ENCODE data around the gene CASP2.

Gene CASP2

DNA sequence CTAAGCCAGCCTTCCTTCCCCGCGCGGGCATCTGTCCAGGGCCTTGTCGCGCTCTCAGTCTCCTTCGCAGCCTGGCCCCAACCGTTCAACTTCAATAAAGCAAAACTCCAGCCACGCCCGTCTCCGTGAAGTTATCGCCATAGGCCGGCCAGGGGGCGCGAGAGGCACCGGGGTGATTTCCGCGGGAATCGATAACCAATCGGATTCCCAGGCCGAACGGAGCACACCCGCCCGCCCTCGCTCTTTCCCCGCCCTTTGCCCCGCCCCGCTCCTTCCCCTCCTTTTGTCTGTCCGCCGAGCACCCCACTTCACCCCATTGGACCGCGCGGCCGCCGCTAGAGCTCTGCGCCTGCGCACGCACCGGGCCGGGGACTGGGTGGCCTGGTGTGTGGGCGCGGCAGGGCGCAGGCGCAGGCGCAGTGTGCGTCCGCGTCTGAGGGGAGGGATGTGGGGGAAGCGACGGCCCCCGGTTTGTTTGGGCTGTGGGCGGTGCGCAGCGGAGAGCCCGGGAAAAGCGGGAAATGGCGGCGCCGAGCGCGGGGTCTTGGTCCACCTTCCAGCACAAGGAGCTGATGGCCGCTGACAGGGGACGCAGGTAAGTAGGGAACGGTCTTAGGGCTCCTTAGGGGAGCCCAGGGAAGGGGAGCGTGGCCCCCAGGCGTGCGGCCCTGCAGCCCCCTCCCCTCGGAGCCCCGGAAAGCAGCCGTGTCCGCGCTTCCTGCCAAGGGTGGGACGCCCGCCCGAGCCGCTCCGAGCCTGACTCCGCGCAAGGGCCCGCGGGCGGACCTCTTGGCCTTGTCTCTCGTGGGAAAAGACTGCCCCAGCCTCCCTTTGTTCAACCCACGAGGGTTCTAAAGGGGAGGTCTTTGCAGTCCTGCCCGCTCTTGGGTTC, at the start of gene CASP2:
CASP2 (plus strand) TSS at position 417 of the 892 bp plus-strand sequence; CDS start at position 522, 105 bp downstream.
- H3F3A ChIP-seq (ENCODE audit: insufficient read depth, low read length): no peaks in the 10 kb centered on the region
- 0 out of 2 replicates have a peak within 1 kb of the TSS, but pooled peaks have one; percentile 38 for H2AFZ ChIP-seq (ENCODE audit: low read length)
- peak within 1 kb of the TSS; percentile 83 for H3K9ac ChIP-seq (ENCODE audit: low read length)
- peaks cover 34% of the 10 kb centered on the region for H3K4me1 ChIP-seq (ENCODE audit: insufficient read depth, low read length, severe bottlenecking)
- peak within 1 kb of the TSS; percentile 88 for H3K4me2 ChIP-seq (ENCODE audit: low read length)
- H3K9me2 ChIP-seq (ENCODE audit: low read depth, low read length): no peaks in the 10 kb centered on the region
- H3K27me3 ChIP-seq (ENCODE audit: insufficient read depth, low read length): no peaks in the 10 kb centered on the region
- H3K9me3 ChIP-seq (ENCODE audit: low read length): no peaks in the 10 kb centered on the region
- H3K79me2 ChIP-seq (ENCODE audit: insufficient read depth, low read length): peaks cover 21% of the 10 kb centered on the region
- peak within 1 kb of the TSS; percentile 78 for H3K4me3 ChIP-seq (ENCODE audit: low read depth, low read length, poor library complexity, severe bottlenecking)
- peak within 1 kb of the TSS; percentile 29 for H3K27ac ChIP-seq (ENCODE audit: low read depth, low read length, poor library complexity, severe bottlenecking)
- peaks cover 34% of the 10 kb centered on the region for H3K36me3 ChIP-seq (ENCODE audit: insufficient read depth, low read length)
- no peaks in the 10 kb centered on the region for H4K20me1 ChIP-seq (ENCODE audit: insufficient read depth, low read length)
- TF ChIP-seq EZH2 (IDR thresholded peaks at IDR 0.05; ENCODE audit: borderline replicate concordance, low read length) (no peak), CTCF (IDR thresholded peaks at IDR 0.05; ENCODE audit: low read length) (peak; percentile 40; the same call in 1 of the 2 replicates)

- Histone ChIP-seq H3K4me3 (ENCODE audit: low read depth, low read length, poor library complexity, severe bottlenecking) (no peak overlapping the region), H3K79me2 (ENCODE audit: insufficient read depth, low read length) (no peaks in the 10 kb centered on the region), H3K27me3 (ENCODE audit: insufficient read depth, low read length) (no peaks in the 10 kb centered on the region), H3K36me3 (ENCODE audit: insufficient read depth, low read length) (no peaks in the 10 kb centered on the region), H3K9me2 (ENCODE audit: low read depth, low read length) (no peaks in the 10 kb centered on the region), H3K9me3 (ENCODE audit: low read length) (no peaks in the 10 kb centered on the region), H3K9ac (ENCODE audit: low read length) (no peak overlapping the region), H3K4me2 (ENCODE audit: low read length) (no peak overlapping the region), H3K4me1 (ENCODE audit: insufficient read depth, low read length, severe bottlenecking) (no peaks in the 10 kb centered on the region), H4K20me1 (ENCODE audit: insufficient read depth, low read length) (no peaks in the 10 kb centered on the region), H3K27ac (ENCODE audit: low read depth, low read length, poor library complexity, severe bottlenecking) (no peak overlapping the region), H3F3A (ENCODE audit: insufficient read depth, low read length) (no peaks in the 10 kb centered on the region), H2AFZ (ENCODE audit: low read length) (no peak overlapping the region)
- TF ChIP-seq CTCF (IDR thresholded peaks at IDR 0.05; ENCODE audit: low read length): no peak
- no peak for TF ChIP-seq EZH2 (IDR thresholded peaks at IDR 0.05; ENCODE audit: borderline replicate concordance, low read length)
These were observed 48.3 kb upstream of the CASP2 start for GRCh38 chr7:143239813-143240212.

- Histone ChIP-seq H3F3A (ENCODE audit: insufficient read depth, low read length) (no peaks in the 10 kb centered on the region), H3K4me1 (ENCODE audit: insufficient read depth, low read length, severe bottlenecking) (no peaks in the 10 kb centered on the region), H4K20me1 (ENCODE audit: insufficient read depth, low read length) (no peaks in the 10 kb centered on the region), H3K9me2 (ENCODE audit: low read depth, low read length) (no peaks in the 10 kb centered on the region), H3K36me3 (ENCODE audit: insufficient read depth, low read length) (no peaks in the 10 kb centered on the region), H3K27ac (ENCODE audit: low read depth, low read length, poor library complexity, severe bottlenecking) (no peak overlapping the region), H3K9ac (ENCODE audit: low read length) (no peak overlapping the region), H3K4me2 (ENCODE audit: low read length) (no peak overlapping the region), H3K4me3 (ENCODE audit: low read depth, low read length, poor library complexity, severe bottlenecking) (no peak overlapping the region), H2AFZ (ENCODE audit: low read length) (no peak overlapping the region), H3K79me2 (ENCODE audit: insufficient read depth, low read length) (no peaks in the 10 kb centered on the region), H3K9me3 (ENCODE audit: low read length) (no peaks in the 10 kb centered on the region), H3K27me3 (ENCODE audit: insufficient read depth, low read length) (no peaks in the 10 kb centered on the region)
- TF ChIP-seq CTCF (IDR thresholded peaks at IDR 0.05; ENCODE audit: low read length): peak; percentile 97
- no peak for TF ChIP-seq EZH2 (IDR thresholded peaks at IDR 0.05; ENCODE audit: borderline replicate concordance, low read length)
These were observed 47.6 kb upstream of the CASP2 start for GRCh38 chr7:143240291-143241168.
